Hepatocyte (in vitro differentiated cells): ENCODE results near the gene GAPT.

Experiments
- EZH2 ChIP-seq: fragments of 200-600 bp; sonication (generic); IDR thresholded peaks from 2 replicates; pipeline ENCODE4 v1.6.1; 2016; ENCODE audit warnings: antibody characterized with exemption, mild to moderate bottlenecking, borderline replicate concordance
- EZH2phosphoT487 ChIP-seq: fragments of 200-600 bp; sonication (generic); IDR thresholded peaks from one replicate; pipeline ENCODE4 v1.6.1; 2018; ENCODE audit warnings: antibody characterized with exemption, mild to moderate bottlenecking, low read depth, moderate library complexity; ENCODE audit not compliant: unreplicated experiment, severe bottlenecking
- TF ChIP-seq, protein P1 (sequence below): fragments of 200-600 bp; sonication (generic); IDR thresholded peaks from 2 replicates; pipeline ENCODE4 v1.5.1; 2016; ENCODE audit warnings: antibody characterized with exemption, mild to moderate bottlenecking; ENCODE audit not compliant: poor library complexity

DNA sequence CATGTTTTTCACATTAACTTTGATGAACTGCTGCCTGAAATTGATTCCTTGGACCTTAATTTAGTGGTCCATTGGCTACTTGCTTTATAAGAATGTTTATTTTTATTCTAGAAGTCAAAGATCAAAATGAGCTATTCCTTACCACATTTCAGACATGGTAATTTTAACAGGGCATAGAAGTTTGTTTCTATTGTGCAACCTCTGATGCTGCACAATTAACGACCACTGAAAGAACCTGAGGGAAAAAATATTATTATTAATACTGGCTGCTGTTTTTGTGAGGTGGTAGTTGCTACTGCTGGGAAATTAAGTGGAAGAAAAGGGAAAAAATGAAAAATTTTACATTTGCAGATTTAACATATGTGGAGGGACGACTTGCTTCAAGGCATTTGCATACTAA lies 53.7 kb downstream of the GAPT start:
- TF ChIP-seq, protein P1, sequence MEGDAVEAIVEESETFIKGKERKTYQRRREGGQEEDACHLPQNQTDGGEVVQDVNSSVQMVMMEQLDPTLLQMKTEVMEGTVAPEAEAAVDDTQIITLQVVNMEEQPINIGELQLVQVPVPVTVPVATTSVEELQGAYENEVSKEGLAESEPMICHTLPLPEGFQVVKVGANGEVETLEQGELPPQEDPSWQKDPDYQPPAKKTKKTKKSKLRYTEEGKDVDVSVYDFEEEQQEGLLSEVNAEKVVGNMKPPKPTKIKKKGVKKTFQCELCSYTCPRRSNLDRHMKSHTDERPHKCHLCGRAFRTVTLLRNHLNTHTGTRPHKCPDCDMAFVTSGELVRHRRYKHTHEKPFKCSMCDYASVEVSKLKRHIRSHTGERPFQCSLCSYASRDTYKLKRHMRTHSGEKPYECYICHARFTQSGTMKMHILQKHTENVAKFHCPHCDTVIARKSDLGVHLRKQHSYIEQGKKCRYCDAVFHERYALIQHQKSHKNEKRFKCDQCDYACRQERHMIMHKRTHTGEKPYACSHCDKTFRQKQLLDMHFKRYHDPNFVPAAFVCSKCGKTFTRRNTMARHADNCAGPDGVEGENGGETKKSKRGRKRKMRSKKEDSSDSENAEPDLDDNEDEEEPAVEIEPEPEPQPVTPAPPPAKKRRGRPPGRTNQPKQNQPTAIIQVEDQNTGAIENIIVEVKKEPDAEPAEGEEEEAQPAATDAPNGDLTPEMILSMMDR = no peak
- TF ChIP-seq EZH2phosphoT487 (no peak), EZH2 (no peak)
